Naive thymus-derived CD8-positive, alpha-beta T cell (primary cell): Measurements from ENCODE around the gene GRID2IP. TPM values are rescaled to one million over a fixed set of nuclear protein-coding genes. Genes with fewer than 3 reads are reported as not detected.
"Not testable (repeated sequence)": the region's sequence is repeated elsewhere in the genome, so short reads cannot be mapped to it uniquely, and the experiment has no call there.

ENCODE experiments used
- ATAC-seq, 2 donors: fragments of 150-1000 bp; cut with Tn5 transposase in 1 of 2; sonication (Bioruptor Pico), chemical (Tn5 transposase) in 1 of 2; 1 replicate in 1 of 2; 2 replicates in 1 of 2; pipeline ENCODE4 v1.10.0; 2021; ENCODE audit warnings: mild to moderate bottlenecking in 2 of 2, moderate library complexity in 2 of 2
- POLR2A ChIA-PET: fragments of 350-600 bp; sonication (Branson Sonifier 250); formaldehyde crosslinking; loops from one replicate; lab custom pipeline; 2021; ENCODE audit warnings: antibody characterized with exemption; lab: Charles Lee
- DNase-seq, 10 donors: peaks; one replicate each; pipeline versions ENCODE4 v3.0.0 to v3.0.0-alpha.2; 2020 to 2022
- H3K27ac Mint-ChIP-seq, 10 donors: one replicate each; pipeline ENCODE4 v1.8.0; 2020 to 2022; ENCODE audit warnings: mild to moderate bottlenecking in 10 of 10, mixed read lengths in 10 of 10, moderate library complexity in 4 of 10, inconsistent platforms in 1 of 10
- H3K27me3 Mint-ChIP-seq, 5 donors: one replicate each; pipeline ENCODE4 v1.8.0; 2021 to 2022; ENCODE audit warnings: mixed read lengths in 5 of 5
- H3K36me3 Mint-ChIP-seq, 3 donors: one replicate each; pipeline ENCODE4 v1.8.0; 2020 to 2022; ENCODE audit warnings: mixed read lengths in 3 of 3, mild to moderate bottlenecking in 2 of 3, inconsistent platforms in 1 of 3
- H3K4me1 Mint-ChIP-seq, 4 donors: one replicate each; pipeline ENCODE4 v1.8.0; 2021 to 2022; ENCODE audit warnings: mixed read lengths in 4 of 4
- H3K4me3 Mint-ChIP-seq, 10 donors: one replicate each; pipeline ENCODE4 v1.8.0; 2020 to 2022; ENCODE audit warnings: mild to moderate bottlenecking in 10 of 10, mixed read lengths in 10 of 10, moderate library complexity in 6 of 10, inconsistent platforms in 1 of 10
- H3K9me3 Mint-ChIP-seq, 9 donors: one replicate each; pipeline ENCODE4 v1.8.0; 2020 to 2022; ENCODE audit warnings: mixed read lengths in 9 of 9, mild to moderate bottlenecking in 3 of 9, inconsistent platforms in 1 of 9, moderate library complexity in 1 of 9
- polyA plus RNA-seq, 3 donors: library from polyadenylated mRNA; unstranded; fragments of 300-500 nt; fragmentation: Illumina TruSeq; gene quantifications; one replicate each; pipeline ENCODE4 v1.2.3, GENCODE V29; 2021
- total RNA-seq, 8 experiments: library from RNA in 2 of 8; stranded (reverse) in 2 of 8; gene quantifications; one replicate each; pipeline ENCODE4 v1.2.3 and lab custom pipeline; 2021 to 2026

Gene GRID2IP
- total and polyA plus RNA-seq, 5 experiments from 2014 or later: 0.05 to 2.6 (median 1.3) TPM; not detected in 1

GRCh38 chr7:6576867-6577368, 25.7 kb upstream of the GRID2IP start:
- ATAC-seq: peak in 1 of 2 donors; percentile 17
- peak in 3 of 10 donors; percentile 19 to 30 (median 22) for DNase-seq
- POLR2A ChIA-PET: interaction anchor here (0.6 to 5.3 kb wide), 7 partner anchors 14 to 1362 kb away, joined by 3 to 50 read pairs (median 3); partner anchors contain the start of gene INTS15
- H3K9me3 Mint-ChIP-seq, H3K27me3 Mint-ChIP-seq: not testable (repeated sequence)
- Mint-ChIP-seq H3K4me1 (peaks cover 7 to 31% (median 17%) of the 10 kb centered on the region in 4 donors), H3K4me3 (peak overlapping the region; percentile 81 to 92 (median 90)), H3K36me3 (peaks cover 5 to 21% (median 12%) of the 10 kb centered on the region in 3 donors), H3K27ac (peak overlapping the region in 9 of 10 donors; percentile 59 to 97 (median 95))

GRCh38 chr7:6576024-6576866, 25.0 kb upstream of the GRID2IP start:
- Mint-ChIP-seq H3K9me3 (no peaks in the 10 kb centered on the region), H3K36me3 (peaks cover 1 to 14% (median 5%) of the 10 kb centered on the region in 3 donors), H3K4me1 (peaks cover 2 to 31% (median 15%) of the 10 kb centered on the region in 4 donors), H3K4me3 (peak overlapping the region; percentile 8 to 90 (median 62)), H3K27ac (peak overlapping the region in 9 of 10 donors; percentile 41 to 88 (median 71)), H3K27me3 (no peaks in the 10 kb centered on the region)
- ATAC-seq (no peak), DNase-seq (no peak)
- POLR2A ChIA-PET: interaction anchor here (0.6 to 5.3 kb wide), 7 partner anchors 15 to 1363 kb away, joined by 3 to 50 read pairs (median 4); partner anchors contain the start of gene INTS15

GRCh38 chr7:6575281-6576023, 24.2 kb upstream of the GRID2IP start:
- Mint-ChIP-seq H3K27ac (peak overlapping the region in 7 of 10 donors; percentile 13 to 88 (median 41)), H3K4me3 (peak overlapping the region in 5 of 10 donors; percentile 29 to 76 (median 65)), H3K4me1 (peaks cover 1 to 26% (median 13%) of the 10 kb centered on the region in 4 donors), H3K36me3 (peaks cover 0 to 6% (median 0%) of the 10 kb centered on the region in 3 donors), H3K9me3 (no peaks in the 10 kb centered on the region), H3K27me3 (no peaks in the 10 kb centered on the region)
- ATAC-seq: no peak
- no peak for DNase-seq
- POLR2A ChIA-PET: interaction anchor here (0.6 to 5.3 kb wide), 5 partner anchors 15 to 118 kb away, joined by 3 to 50 read pairs (median 4); partner anchors contain the start of gene INTS15

GRCh38 chr7:6571160-6571779, 20.0 kb upstream of the GRID2IP start:
- no peaks in the 10 kb centered on the region for H3K9me3 Mint-ChIP-seq
- H3K4me1 Mint-ChIP-seq: peaks cover 0 to 2% (median under 1%) of the 10 kb centered on the region in 4 donors
- H3K4me3 Mint-ChIP-seq: no peak overlapping the region
- H3K27me3 Mint-ChIP-seq: peaks cover 0 to 3% (median 0%) of the 10 kb centered on the region in 5 donors
- ATAC-seq (no peak), DNase-seq (no peak)
- H3K27ac Mint-ChIP-seq: no peak overlapping the region
- POLR2A ChIA-PET: no interaction called here
- no peaks in the 10 kb centered on the region for H3K36me3 Mint-ChIP-seq

- POLR2A ChIA-PET: interaction anchor here (1.1 kb wide), 1 partner anchor 22 kb away, joined by 3 read pairs; the partner anchor contains the start of gene INTS15
- Mint-ChIP-seq H3K36me3 (no peaks in the 10 kb centered on the region), H3K27ac (no peak overlapping the region), H3K4me3 (no peak overlapping the region), H3K9me3 (no peaks in the 10 kb centered on the region), H3K27me3 (peaks cover 0 to 3% (median 0%) of the 10 kb centered on the region in 5 donors), H3K4me1 (peaks cover 0 to 10% (median 0%) of the 10 kb centered on the region in 4 donors)
- DNase-seq (no peak), ATAC-seq (no peak)
Observed at GRCh38 chr7:6567886-6568285, 16.6 kb upstream of the GRID2IP start.

GRCh38 chr7:6565655-6566054, 14.4 kb upstream of the GRID2IP start:
- DNase-seq (no peak), ATAC-seq (no peak)
- Mint-ChIP-seq H3K27me3 (peaks cover 0 to 3% (median 0%) of the 10 kb centered on the region in 5 donors), H3K4me3 (no peak overlapping the region), H3K36me3 (no peaks in the 10 kb centered on the region), H3K27ac (peak overlapping the region in 2 of 10 donors; percentile 34 to 52), H3K4me1 (peaks cover 0 to 10% (median 0%) of the 10 kb centered on the region in 4 donors), H3K9me3 (no peaks in the 10 kb centered on the region)
- POLR2A ChIA-PET: no interaction called here

GRCh38 chr7:6563936-6564770, 12.9 kb upstream of the GRID2IP start:
- Mint-ChIP-seq H3K27ac (peak overlapping the region in 1 of 10 donors; percentile 77), H3K4me3 (no peak overlapping the region)
- POLR2A ChIA-PET: no interaction called here

GRCh38 chr7:6562106-6562505, 10.8 kb upstream of the GRID2IP start:
- H3K27me3 Mint-ChIP-seq: no peaks in the 10 kb centered on the region
- H3K4me1 Mint-ChIP-seq: peaks cover 0 to 10% (median 1%) of the 10 kb centered on the region in 4 donors
- no peak overlapping the region for H3K4me3 Mint-ChIP-seq
- no peak for DNase-seq
- no peak overlapping the region for H3K27ac Mint-ChIP-seq
- POLR2A ChIA-PET: no interaction called here
- ATAC-seq: no peak
- no peaks in the 10 kb centered on the region for H3K9me3 Mint-ChIP-seq
- no peaks in the 10 kb centered on the region for H3K36me3 Mint-ChIP-seq

More at GRCh38 chr7:6563936-6564770, 12.9 kb upstream of the GRID2IP start:
- ATAC-seq (no peak), DNase-seq (no peak)
- Mint-ChIP-seq H3K27me3 (peaks cover 0 to under 1% (median 0%) of the 10 kb centered on the region in 5 donors), H3K9me3 (no peaks in the 10 kb centered on the region), H3K36me3 (no peaks in the 10 kb centered on the region), H3K4me1 (peaks cover 0 to 10% (median 0%) of the 10 kb centered on the region in 4 donors)

GRCh38 chr7:6559896-6560295, 8.6 kb upstream of the GRID2IP start:
- POLR2A ChIA-PET: interaction anchor here (0.8 kb wide), 1 partner anchor 17 kb away, joined by 3 read pairs; no protein-coding TSS in a partner anchor
- ATAC-seq (no peak), DNase-seq (no peak)
- H3K9me3 Mint-ChIP-seq: no peaks in the 10 kb centered on the region
- H3K27me3 Mint-ChIP-seq: no peaks in the 10 kb centered on the region
- H3K4me3 Mint-ChIP-seq: no peak overlapping the region
- no peaks in the 10 kb centered on the region for H3K36me3 Mint-ChIP-seq
- peaks cover 3 to 17% (median 4%) of the 10 kb centered on the region in 4 donors for H3K4me1 Mint-ChIP-seq
- peak overlapping the region in 2 of 10 donors; percentile 9 to 54 for H3K27ac Mint-ChIP-seq

- H3K27me3 Mint-ChIP-seq: no peaks in the 10 kb centered on the region
- no peak overlapping the region for H3K4me3 Mint-ChIP-seq
- H3K27ac Mint-ChIP-seq: peak overlapping the region in 1 of 10 donors; percentile 29
- peaks cover 4 to 13% (median 9%) of the 10 kb centered on the region in 4 donors for H3K4me1 Mint-ChIP-seq
- no peaks in the 10 kb centered on the region for H3K9me3 Mint-ChIP-seq
- ATAC-seq (peak; percentile 29 to 57), DNase-seq (peak in 2 of 10 donors; percentile 13 to 19)
- no peaks in the 10 kb centered on the region for H3K36me3 Mint-ChIP-seq
- POLR2A ChIA-PET: interaction anchor here (0.6 to 1.2 kb wide), 2 partner anchors 28 to 45 kb away, joined by 3 to 5 read pairs; no protein-coding TSS in a partner anchor
Observed at GRCh38 chr7:6558837-6559236, 7.6 kb upstream of the GRID2IP start.

GRCh38 chr7:6556196-6556595, 4.9 kb upstream of the GRID2IP start:
- Mint-ChIP-seq H3K36me3 (no peaks in the 10 kb centered on the region), H3K4me3 (no peak overlapping the region), H3K27me3 (no peaks in the 10 kb centered on the region), H3K27ac (peak overlapping the region in 2 of 10 donors; percentile 9 to 64), H3K4me1 (peaks cover 4 to 11% (median 9%) of the 10 kb centered on the region in 4 donors), H3K9me3 (no peaks in the 10 kb centered on the region)
- POLR2A ChIA-PET: interaction anchor here (1.1 to 2.4 kb wide), 2 partner anchors 24 to 25 kb away, joined by 3 to 15 read pairs; no protein-coding TSS in a partner anchor
- ATAC-seq: no peak
- no peak for DNase-seq
